Measurements from ENCODE around the gene ZCWPW1. TPM values are rescaled to one million over a fixed set of nuclear protein-coding genes. Genes with fewer than 3 reads are reported as not detected.

The ZCWPW1 gene
- total and polyA plus RNA-seq, 7 donors: 1.2 to 9.4 (median 5.4) TPM

DNA sequence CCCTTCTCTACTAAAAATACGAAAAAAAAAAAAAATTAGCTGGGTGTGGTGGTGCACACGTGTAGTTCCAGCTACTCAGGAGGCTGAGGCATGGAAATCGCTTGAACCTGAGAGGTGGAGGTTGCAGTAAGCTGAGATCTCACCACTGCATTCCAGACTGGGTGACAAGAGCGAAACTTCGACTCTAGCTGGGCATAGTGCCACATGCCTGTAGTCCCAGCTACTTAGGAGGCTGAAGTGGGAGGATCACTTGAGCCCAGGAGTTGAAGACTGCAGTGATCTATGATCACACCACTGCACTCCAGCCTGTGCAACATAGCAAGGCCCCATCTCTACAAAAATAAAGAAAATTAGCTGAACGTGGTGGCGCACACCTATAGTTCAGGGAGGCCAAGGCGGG lies 36.8 kb upstream of the ZCWPW1 start:
- no peaks in the 10 kb centered on the region for H3K27me3 ChIP-seq
- TF ChIP-seq EP300 (IDR thresholded peaks at IDR 0.05) (no peak), POLR2A (IDR thresholded peaks at IDR 0.05) (no peak), POLR2AphosphoS5 (IDR thresholded peaks at IDR 0.05) (no peak)
- TF ChIP-seq, protein P1, sequence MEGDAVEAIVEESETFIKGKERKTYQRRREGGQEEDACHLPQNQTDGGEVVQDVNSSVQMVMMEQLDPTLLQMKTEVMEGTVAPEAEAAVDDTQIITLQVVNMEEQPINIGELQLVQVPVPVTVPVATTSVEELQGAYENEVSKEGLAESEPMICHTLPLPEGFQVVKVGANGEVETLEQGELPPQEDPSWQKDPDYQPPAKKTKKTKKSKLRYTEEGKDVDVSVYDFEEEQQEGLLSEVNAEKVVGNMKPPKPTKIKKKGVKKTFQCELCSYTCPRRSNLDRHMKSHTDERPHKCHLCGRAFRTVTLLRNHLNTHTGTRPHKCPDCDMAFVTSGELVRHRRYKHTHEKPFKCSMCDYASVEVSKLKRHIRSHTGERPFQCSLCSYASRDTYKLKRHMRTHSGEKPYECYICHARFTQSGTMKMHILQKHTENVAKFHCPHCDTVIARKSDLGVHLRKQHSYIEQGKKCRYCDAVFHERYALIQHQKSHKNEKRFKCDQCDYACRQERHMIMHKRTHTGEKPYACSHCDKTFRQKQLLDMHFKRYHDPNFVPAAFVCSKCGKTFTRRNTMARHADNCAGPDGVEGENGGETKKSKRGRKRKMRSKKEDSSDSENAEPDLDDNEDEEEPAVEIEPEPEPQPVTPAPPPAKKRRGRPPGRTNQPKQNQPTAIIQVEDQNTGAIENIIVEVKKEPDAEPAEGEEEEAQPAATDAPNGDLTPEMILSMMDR (IDR thresholded peaks at IDR 0.05): no peak
- WGBS, 2 donors: 78 to 82% methylated on average over 8 of the region's 8 CpGs
- peak overlapping the region in 3 of 4 donors; percentile 71 to 77 (median 74) for H3K27ac ChIP-seq
- no peak for DNase-seq
- H3K4me1 ChIP-seq: peaks cover 0 to 48% (median 41%) of the 10 kb centered on the region in 4 donors
- no peaks in the 10 kb centered on the region for H3K9me3 ChIP-seq
- no peak overlapping the region for H3K4me3 ChIP-seq
- H3K36me3 ChIP-seq: peaks cover 0 to 38% (median 7%) of the 10 kb centered on the region in 4 donors
- intact Hi-C loops (cut with DNase I): loop anchor here (5.0 kb wide), 2 partner anchors 212 to 227 kb away; partner anchors contain the start of gene GIGYF1

DNA sequence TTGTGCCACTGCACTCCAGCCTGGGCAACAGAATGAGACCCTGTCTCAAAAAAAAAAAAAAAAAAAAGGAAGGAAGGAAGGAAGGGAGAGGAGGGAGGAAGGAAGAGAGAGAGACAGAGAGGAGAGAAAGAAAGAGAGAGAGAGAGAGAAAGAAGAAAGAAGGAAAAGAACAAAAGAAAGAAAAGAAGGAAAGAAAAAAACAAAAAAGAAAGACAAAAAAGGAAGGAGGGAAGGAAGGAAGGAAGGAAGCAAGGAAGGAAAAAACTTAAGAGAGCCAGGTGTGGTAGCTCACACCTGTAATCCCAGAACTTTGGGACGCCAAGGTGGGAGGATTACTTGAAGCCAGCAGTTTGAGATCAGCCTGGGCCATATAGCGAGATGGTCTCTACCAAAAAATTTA lies 36.3 kb upstream of the ZCWPW1 start:
- H3K9me3 ChIP-seq: no peaks in the 10 kb centered on the region
- H3K27ac ChIP-seq: peak overlapping the region in 1 of 4 donors; percentile 77
- TF ChIP-seq POLR2AphosphoS5 (IDR thresholded peaks at IDR 0.05) (no peak), EP300 (IDR thresholded peaks at IDR 0.05) (no peak), POLR2A (IDR thresholded peaks at IDR 0.05) (no peak)
- TF ChIP-seq, protein P1 (IDR thresholded peaks at IDR 0.05): no peak
- peaks cover 0 to 34% (median 7%) of the 10 kb centered on the region in 4 donors for H3K36me3 ChIP-seq
- H3K27me3 ChIP-seq: no peaks in the 10 kb centered on the region
- H3K4me1 ChIP-seq: peaks cover 0 to 44% (median 41%) of the 10 kb centered on the region in 4 donors
- 92 to 95% methylated on average over 2 of the region's 2 CpGs for WGBS, 2 donors
- H3K4me3 ChIP-seq: no peak overlapping the region
- no peak for DNase-seq
- intact Hi-C loops (cut with DNase I): loop anchor here (5.0 kb wide), 2 partner anchors 213 to 228 kb away; partner anchors contain the start of gene GIGYF1

DNA sequence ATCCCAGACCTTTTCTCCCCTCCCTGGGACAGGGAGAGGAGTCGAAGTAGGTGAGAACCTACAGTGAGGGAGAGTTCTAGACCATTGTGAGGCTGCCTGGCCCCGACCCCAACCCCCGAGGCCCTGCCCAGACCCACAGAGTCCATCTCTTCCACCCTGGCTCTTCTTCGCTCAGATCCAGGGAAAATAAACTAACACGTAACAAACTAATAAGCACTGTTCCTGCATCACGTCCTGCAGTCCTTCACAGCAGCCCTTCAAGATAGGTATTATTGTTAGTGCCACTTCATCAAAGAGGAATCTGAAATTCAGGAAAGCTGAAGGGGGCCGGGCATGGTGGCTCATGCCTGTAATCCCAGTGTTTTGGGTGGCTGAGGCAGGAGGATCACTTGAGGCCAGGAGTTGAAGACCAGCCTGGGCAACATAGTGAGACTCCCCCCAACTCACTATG lies 35.7 kb upstream of the ZCWPW1 start, which contains the start of gene SPACDR:
SPACDR (minus strand) TSS at position 51 of the 451 bp plus-strand sequence. CDS start 235 bp downstream, outside the sequence.
- no peak for TF ChIP-seq POLR2A (IDR thresholded peaks at IDR 0.05)
- TF ChIP-seq POLR2AphosphoS5 (IDR thresholded peaks at IDR 0.05): no peak
- TF ChIP-seq, protein P1 (IDR thresholded peaks at IDR 0.05): no peak
- no peak for TF ChIP-seq EP300 (IDR thresholded peaks at IDR 0.05)
- Histone ChIP-seq H3K4me1 (peaks cover 0 to 38% (median 36%) of the 10 kb centered on the region in 4 donors), H3K27ac (peak within 1 kb of the TSS in 2 of 4 donors; percentile 74 to 77), H3K27me3 (no peaks in the 10 kb centered on the region), H3K4me3 (no peak within 1 kb of the TSS), H3K36me3 (peaks cover 0 to 34% (median 7%) of the 10 kb centered on the region in 4 donors), H3K9me3 (no peaks in the 10 kb centered on the region)
- no peak for DNase-seq
- WGBS, 2 donors: 91 to 94% methylated on average over 7 of the region's 7 CpGs
- intact Hi-C loops (cut with DNase I): no loop called here

DNA sequence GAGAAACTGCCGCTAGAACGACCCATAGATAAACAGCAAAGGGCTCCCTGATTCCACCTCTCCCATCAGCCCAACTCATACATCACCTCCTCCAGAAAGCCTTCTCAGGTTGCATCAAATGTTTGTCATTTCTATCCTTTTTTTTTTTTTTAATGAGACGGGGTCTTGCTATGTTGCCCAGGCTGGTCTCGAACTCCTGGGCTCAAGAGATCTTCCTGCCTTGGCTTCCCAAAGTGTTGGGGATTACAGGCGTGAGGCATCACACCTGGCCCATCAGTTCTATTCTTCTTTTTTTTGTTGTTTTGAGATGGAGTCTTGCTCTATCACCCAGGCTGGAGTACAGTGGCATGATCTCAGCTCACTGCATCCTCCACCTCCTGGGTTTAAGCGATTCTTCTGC lies 28.5 kb upstream of the ZCWPW1 start:
- WGBS, 2 donors: 93 to 94% methylated on average over 6 of the region's 6 CpGs
- DNase-seq: no peak
- TF ChIP-seq POLR2A (IDR thresholded peaks at IDR 0.05): no peak
- no peak for TF ChIP-seq POLR2AphosphoS5 (IDR thresholded peaks at IDR 0.05)
- TF ChIP-seq, protein P1 (IDR thresholded peaks at IDR 0.05): no peak
- no peak for TF ChIP-seq EP300 (IDR thresholded peaks at IDR 0.05)
- H3K4me1 ChIP-seq: no peaks in the 10 kb centered on the region
- H3K4me3 ChIP-seq: no peak overlapping the region
- H3K36me3 ChIP-seq: peaks cover 0 to 5% (median 0%) of the 10 kb centered on the region in 4 donors
- intact Hi-C loops (cut with DNase I): no loop called here
- no peaks in the 10 kb centered on the region for H3K9me3 ChIP-seq
- H3K27me3 ChIP-seq: no peaks in the 10 kb centered on the region
- H3K27ac ChIP-seq: no peak overlapping the region
